ENCODE data around the gene SOHLH1.

GRCh38 chr9:135663451-135663770, 35.9 kb downstream of the SOHLH1 start:
- TF ChIP-seq CTCF (IDR thresholded peaks at IDR 0.05) (no peak), POLR2A (IDR thresholded peaks at IDR 0.05; ENCODE audit: low read depth) (no peak), EP300 (IDR thresholded peaks at IDR 0.05) (no peak), POLR2AphosphoS5 (IDR thresholded peaks at IDR 0.05) (no peak)

Data from esophagus muscularis mucosa (tissue), 4 donors.